Lower leg skin (tissue), 3 donors: ENCODE data around the gene FBLIM1.

Source experiments
- POLR2A ChIP-seq, 2 donors: fragments of 450-650 bp; IDR thresholded peaks; one replicate each; pipeline ENCODE4 v1.6.1; 2016 to 2017; ENCODE audit warnings: antibody characterized with exemption in 2 of 2, mild to moderate bottlenecking in 1 of 2, moderate library complexity in 1 of 2
- TF ChIP-seq, protein P1 (sequence below), 3 donors: fragments of 450-650 bp; IDR thresholded peaks; one replicate each; pipeline ENCODE4 v1.5.1; 2016; ENCODE audit warnings: antibody characterized with exemption in 3 of 3, mild to moderate bottlenecking in 3 of 3, moderate library complexity in 2 of 3

DNA sequence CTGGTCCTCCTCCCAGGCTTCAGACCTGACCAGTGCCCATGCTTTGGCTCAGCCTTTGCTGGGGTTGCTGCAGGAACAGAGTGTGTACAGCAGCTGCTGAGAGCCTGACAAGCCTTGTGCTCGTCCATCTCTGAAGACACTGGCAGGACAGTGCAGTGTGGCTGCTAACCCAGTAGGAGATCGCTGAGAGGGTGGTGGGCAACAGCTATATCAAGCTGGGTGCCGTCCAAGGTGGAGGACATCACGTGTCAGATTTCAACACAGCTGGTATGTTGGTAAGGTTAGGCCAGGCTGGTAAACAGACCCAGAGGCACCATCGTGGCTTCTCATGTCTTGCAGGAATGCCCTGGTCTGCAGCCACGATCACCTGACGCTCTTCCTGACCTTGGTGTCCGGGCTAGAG, 40.4 kb upstream of the FBLIM1 start:
- TF ChIP-seq, protein P1, sequence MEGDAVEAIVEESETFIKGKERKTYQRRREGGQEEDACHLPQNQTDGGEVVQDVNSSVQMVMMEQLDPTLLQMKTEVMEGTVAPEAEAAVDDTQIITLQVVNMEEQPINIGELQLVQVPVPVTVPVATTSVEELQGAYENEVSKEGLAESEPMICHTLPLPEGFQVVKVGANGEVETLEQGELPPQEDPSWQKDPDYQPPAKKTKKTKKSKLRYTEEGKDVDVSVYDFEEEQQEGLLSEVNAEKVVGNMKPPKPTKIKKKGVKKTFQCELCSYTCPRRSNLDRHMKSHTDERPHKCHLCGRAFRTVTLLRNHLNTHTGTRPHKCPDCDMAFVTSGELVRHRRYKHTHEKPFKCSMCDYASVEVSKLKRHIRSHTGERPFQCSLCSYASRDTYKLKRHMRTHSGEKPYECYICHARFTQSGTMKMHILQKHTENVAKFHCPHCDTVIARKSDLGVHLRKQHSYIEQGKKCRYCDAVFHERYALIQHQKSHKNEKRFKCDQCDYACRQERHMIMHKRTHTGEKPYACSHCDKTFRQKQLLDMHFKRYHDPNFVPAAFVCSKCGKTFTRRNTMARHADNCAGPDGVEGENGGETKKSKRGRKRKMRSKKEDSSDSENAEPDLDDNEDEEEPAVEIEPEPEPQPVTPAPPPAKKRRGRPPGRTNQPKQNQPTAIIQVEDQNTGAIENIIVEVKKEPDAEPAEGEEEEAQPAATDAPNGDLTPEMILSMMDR (IDR thresholded peaks at IDR 0.05): no peak
- no peak for TF ChIP-seq POLR2A (IDR thresholded peaks at IDR 0.05)
